ENCODE measurements around the gene FCRLA.

The FCRLA gene

GRCh38 chr1:161733526-161733925, 26.5 kb downstream of the FCRLA start:
- FAIRE-seq = no peak

GRCh38 chr1:161735837-161736236, 28.8 kb downstream of the FCRLA start:
- no peak for FAIRE-seq

GRCh38 chr1:161736335-161736969, 29.4 kb downstream of the FCRLA start:
- no peak for FAIRE-seq

- FAIRE-seq = no peak
Measured at GRCh38 chr1:161737625-161738024, 30.6 kb downstream of the FCRLA start.

GRCh38 chr1:161738627-161739287, 31.7 kb downstream of the FCRLA start:
- FAIRE-seq = peak; percentile 91

- FAIRE-seq = no peak
Measured at GRCh38 chr1:161739865-161740566, 33.0 kb downstream of the FCRLA start.

- FAIRE-seq = no peak
Measured at GRCh38 chr1:161740921-161741320, 33.9 kb downstream of the FCRLA start.

- no peak for FAIRE-seq
Measured at GRCh38 chr1:161743231-161743630, 36.2 kb downstream of the FCRLA start.

GRCh38 chr1:161747801-161748200, 40.8 kb downstream of the FCRLA start:
- no peak for FAIRE-seq

- peak; percentile 94 for FAIRE-seq
Measured at GRCh38 chr1:161749509-161750407, 42.7 kb downstream of the FCRLA start, which contains the start of gene DUSP12. Gene DUSP12 (plus strand): TSS chr1:161749786. CDS start chr1:161749802, 16 bp downstream.

GRCh38 chr1:161763522-161764098, 56.6 kb downstream of the FCRLA start:
- FAIRE-seq = peak; percentile 72

Data from TTC549 (cell line).